DND-41 (cell line): ENCODE results near the gene BCL11A.

Source experiments
- CTCF ChIP-seq: IDR thresholded peaks from 2 replicates; pipeline ENCODE4 v1.5.1; 2012; ENCODE audit warnings: borderline replicate concordance, low read length, moderate library complexity, mild to moderate bottlenecking; ENCODE audit not compliant: poor library complexity, severe bottlenecking; ENCODE audit errors: extremely low read depth
- EZH2 ChIP-seq: IDR thresholded peaks from 3 replicates; pipeline ENCODE4 v1.6.1; 2012; ENCODE audit warnings: borderline replicate concordance, low read depth, mild to moderate bottlenecking, moderate library complexity, low read length, inconsistent platforms; ENCODE audit not compliant: severe bottlenecking

- TF ChIP-seq CTCF = no peak
- no peak for TF ChIP-seq EZH2
Measured at GRCh38 chr2:60446413-60447267, 106.8 kb downstream of the BCL11A start.
